ENCODE results near the gene TBRG4.

Gene TBRG4

DNA sequence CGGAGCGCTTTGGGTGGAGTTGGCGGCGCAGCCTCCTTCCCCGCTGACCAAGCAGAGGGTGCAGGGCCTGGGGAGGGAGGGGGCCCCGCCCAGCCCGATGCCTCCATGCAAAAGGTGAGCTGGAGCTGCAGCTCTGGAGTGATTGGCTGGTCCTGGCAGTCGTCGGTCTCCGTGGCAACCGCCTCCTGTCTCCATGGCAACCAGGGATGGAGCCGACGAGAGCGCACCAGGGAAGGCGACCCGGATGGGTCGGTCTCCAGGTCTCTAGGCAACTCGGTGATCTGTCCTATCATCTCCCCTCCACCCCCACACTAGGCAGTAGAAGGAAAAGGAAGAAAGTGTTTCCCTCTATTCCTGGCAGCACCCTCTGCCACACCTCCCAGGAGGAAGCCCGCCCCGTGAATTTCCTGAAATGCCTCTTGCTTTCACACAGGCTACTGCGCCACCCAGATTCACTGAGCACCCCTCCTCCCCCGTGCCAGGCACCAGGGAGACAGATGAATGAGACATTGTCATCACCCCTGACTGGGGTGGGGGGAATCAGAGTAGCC lies 22.1 kb downstream of the TBRG4 start:
- H3K9ac ChIP-seq = no peak overlapping the region
- no peaks in the 10 kb centered on the region for H3K36me3 ChIP-seq (ENCODE audit: control insufficient read depth, insufficient read depth, low read length)
- no peaks in the 10 kb centered on the region for H3K79me2 ChIP-seq
- peak overlapping the region; percentile 13 for H3K4me2 ChIP-seq (ENCODE audit: low read length)
- H3K27ac ChIP-seq = no peak overlapping the region
- no peaks in the 10 kb centered on the region for H3K4me1 ChIP-seq
- no peak overlapping the region for H3K4me3 ChIP-seq (ENCODE audit: low read depth, low read length)
- no peaks in the 10 kb centered on the region for H3K27me3 ChIP-seq (ENCODE audit: control insufficient read depth, insufficient read depth, low read length)
- TF ChIP-seq, protein P1, sequence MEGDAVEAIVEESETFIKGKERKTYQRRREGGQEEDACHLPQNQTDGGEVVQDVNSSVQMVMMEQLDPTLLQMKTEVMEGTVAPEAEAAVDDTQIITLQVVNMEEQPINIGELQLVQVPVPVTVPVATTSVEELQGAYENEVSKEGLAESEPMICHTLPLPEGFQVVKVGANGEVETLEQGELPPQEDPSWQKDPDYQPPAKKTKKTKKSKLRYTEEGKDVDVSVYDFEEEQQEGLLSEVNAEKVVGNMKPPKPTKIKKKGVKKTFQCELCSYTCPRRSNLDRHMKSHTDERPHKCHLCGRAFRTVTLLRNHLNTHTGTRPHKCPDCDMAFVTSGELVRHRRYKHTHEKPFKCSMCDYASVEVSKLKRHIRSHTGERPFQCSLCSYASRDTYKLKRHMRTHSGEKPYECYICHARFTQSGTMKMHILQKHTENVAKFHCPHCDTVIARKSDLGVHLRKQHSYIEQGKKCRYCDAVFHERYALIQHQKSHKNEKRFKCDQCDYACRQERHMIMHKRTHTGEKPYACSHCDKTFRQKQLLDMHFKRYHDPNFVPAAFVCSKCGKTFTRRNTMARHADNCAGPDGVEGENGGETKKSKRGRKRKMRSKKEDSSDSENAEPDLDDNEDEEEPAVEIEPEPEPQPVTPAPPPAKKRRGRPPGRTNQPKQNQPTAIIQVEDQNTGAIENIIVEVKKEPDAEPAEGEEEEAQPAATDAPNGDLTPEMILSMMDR (IDR thresholded peaks at IDR 0.05) = no peak
- peak overlapping the region; percentile 86 for H2AFZ ChIP-seq
- no peaks in the 10 kb centered on the region for H3K9me3 ChIP-seq (ENCODE audit: control insufficient read depth, low read length)

DNA sequence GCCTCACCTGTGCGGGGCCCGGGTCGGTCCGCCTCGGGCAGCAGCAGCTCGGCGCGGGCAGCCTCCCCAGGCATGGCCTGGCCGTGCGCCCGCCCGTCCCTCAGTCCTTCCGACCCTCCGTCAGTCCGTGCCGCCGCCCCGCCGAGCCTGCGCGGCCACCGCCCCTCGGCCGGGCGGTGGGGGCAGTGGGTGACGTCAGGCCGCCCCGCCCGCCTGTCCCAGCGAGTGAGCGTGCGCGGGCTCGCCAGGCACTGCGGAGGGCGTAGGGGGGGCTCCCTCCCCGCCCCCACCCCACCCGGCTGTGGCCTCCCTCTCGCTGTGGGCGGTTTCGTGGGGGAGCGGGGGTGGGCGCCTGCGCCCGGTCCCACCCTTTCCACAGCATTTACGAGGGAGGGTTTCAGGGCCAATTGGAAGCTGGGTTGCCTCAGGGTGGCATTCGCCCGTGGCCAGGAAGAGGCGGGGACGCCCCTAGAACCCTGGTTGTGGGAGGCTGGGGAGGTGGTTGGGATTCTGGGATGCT lies 22.6 kb downstream of the TBRG4 start, which contains the start of gene NACAD:
Gene NACAD (minus strand): TSS at position 149 of the 520 bp plus-strand sequence. CDS start 75 bp downstream, at position 74.
- no peak within 1 kb of the TSS for H3K9ac ChIP-seq
- no peaks in the 10 kb centered on the region for H3K79me2 ChIP-seq
- H3K27ac ChIP-seq = no peak within 1 kb of the TSS

DNA sequence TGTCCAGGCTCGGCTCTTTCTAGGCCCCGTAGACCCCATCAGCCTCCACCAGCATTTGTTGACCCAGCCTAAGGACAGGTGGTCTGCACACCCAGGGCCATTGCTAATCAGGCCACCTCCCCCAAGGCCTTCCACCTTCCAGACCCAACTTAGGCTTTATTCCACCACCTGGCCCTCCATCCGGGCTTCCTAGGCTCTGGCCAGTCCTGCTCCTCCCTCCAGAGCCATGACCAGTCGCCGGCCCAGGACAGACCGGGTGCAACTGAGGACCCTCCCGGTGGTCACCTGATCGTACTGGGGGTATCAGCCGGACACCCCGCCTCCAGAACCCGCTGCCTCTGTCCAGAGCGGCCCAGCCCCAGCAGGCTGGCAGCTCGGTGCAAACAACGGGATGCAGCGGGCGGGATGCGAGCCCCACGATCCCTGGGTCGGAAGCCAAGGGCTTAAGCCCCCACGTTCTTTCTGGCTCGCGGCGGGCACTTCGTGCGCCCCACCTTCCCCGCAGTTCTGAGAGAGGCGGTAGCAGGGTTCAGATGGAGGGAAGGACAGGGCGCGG lies 23.3 kb downstream of the TBRG4 start:
- Histone ChIP-seq H3K4me1 (no peaks in the 10 kb centered on the region), H3K36me3 (ENCODE audit: control insufficient read depth, insufficient read depth, low read length) (no peaks in the 10 kb centered on the region), H2AFZ (peak overlapping the region; percentile 86), H3K9ac (no peak overlapping the region), H3K4me3 (ENCODE audit: low read depth, low read length) (no peak overlapping the region), H3K9me3 (ENCODE audit: control insufficient read depth, low read length) (no peaks in the 10 kb centered on the region), H3K4me2 (ENCODE audit: low read length) (no peak overlapping the region), H3K27me3 (ENCODE audit: control insufficient read depth, insufficient read depth, low read length) (no peaks in the 10 kb centered on the region), H3K27ac (no peak overlapping the region), H3K79me2 (no peaks in the 10 kb centered on the region)
- TF ChIP-seq, protein P1 (IDR thresholded peaks at IDR 0.05) = no peak

More for the DNA sequence above, 22.6 kb downstream of the TBRG4 start, which contains the start of gene NACAD:
- H2AFZ ChIP-seq = peak within 1 kb of the TSS; percentile 86
- TF ChIP-seq, protein P1 (IDR thresholded peaks at IDR 0.05) = no peak
- H3K4me2 ChIP-seq (ENCODE audit: low read length) = peak within 1 kb of the TSS; percentile 13
- no peaks in the 10 kb centered on the region for H3K27me3 ChIP-seq (ENCODE audit: control insufficient read depth, insufficient read depth, low read length)
- H3K4me1 ChIP-seq = no peaks in the 10 kb centered on the region
- H3K9me3 ChIP-seq (ENCODE audit: control insufficient read depth, low read length) = no peaks in the 10 kb centered on the region
- H3K36me3 ChIP-seq (ENCODE audit: control insufficient read depth, insufficient read depth, low read length) = no peaks in the 10 kb centered on the region
- no peak within 1 kb of the TSS for H3K4me3 ChIP-seq (ENCODE audit: low read depth, low read length)

DNA sequence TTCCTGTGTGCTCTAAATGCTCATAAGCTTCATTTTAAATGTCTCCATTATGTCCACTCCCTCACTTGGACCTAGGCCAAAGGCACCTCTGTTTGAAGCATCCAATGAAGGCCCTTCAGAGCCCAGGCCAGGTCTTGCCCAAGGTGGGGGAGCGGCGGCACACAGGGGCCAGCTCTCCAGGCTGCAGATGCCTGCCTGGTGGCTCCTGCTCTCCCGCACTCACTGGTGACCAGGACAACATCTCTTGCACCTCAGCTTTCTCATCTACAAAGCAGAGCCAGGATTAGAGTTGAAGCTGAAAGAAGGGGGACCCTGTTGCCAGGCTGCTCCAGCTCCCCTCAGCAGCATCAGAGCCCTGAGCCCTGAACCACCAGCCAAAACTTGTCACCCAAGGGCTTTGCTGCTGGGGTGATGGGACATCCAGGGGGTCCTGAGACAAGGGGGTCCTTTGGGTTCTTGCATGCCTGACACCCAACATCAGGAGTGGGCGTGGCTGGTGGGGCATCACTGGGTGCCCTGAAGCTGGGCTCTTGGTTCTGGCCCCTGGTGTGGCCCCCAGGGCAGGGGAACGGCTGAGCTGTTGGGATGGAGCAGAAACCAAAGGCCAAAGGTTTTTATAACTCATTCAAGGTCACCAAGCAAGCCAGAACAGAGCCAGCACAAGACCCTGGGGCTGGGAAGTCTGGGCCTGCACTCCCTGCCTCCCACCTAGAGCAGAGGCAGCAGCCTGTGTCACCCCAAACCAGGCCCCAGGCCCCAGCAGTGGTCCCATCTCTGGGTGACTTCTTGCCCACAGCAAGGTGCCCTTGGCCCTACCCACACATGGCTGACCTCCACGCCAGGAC lies 24.0 kb downstream of the TBRG4 start:
- no peak overlapping the region for H2AFZ ChIP-seq
- TF ChIP-seq, protein P1 (IDR thresholded peaks at IDR 0.05) = no peak
- H3K36me3 ChIP-seq (ENCODE audit: control insufficient read depth, insufficient read depth, low read length) = no peaks in the 10 kb centered on the region
- H3K9me3 ChIP-seq (ENCODE audit: control insufficient read depth, low read length) = no peaks in the 10 kb centered on the region
- no peaks in the 10 kb centered on the region for H3K27me3 ChIP-seq (ENCODE audit: control insufficient read depth, insufficient read depth, low read length)
- no peak overlapping the region for H3K4me3 ChIP-seq (ENCODE audit: low read depth, low read length)
- no peak overlapping the region for H3K27ac ChIP-seq
- no peak overlapping the region for H3K4me2 ChIP-seq (ENCODE audit: low read length)
- H3K9ac ChIP-seq = no peak overlapping the region
- no peaks in the 10 kb centered on the region for H3K4me1 ChIP-seq
- no peaks in the 10 kb centered on the region for H3K79me2 ChIP-seq

Data from parathyroid adenoma (tissue), 2 donors.